Keratinocyte (primary cell): ENCODE measurements around the gene QSOX2.

Source experiments
- EZH2 ChIP-seq: IDR thresholded peaks from one replicate; pipeline ENCODE4 v1.6.1; 2012; ENCODE audit warnings: inconsistent platforms, mild to moderate bottlenecking, low read length, moderate library complexity
- TF ChIP-seq, protein P1 (sequence below), 3 experiments: IDR thresholded peaks in 1 of 3; conservative IDR thresholded peaks in 1 of 3; optimal IDR thresholded peaks in 1 of 3; 2 replicates in 2 of 3; 3 replicates in 1 of 3; pipeline versions ENCODE3 to v1.5.1; 2011; ENCODE audit warnings: low read length in 3 of 3, mild to moderate bottlenecking in 3 of 3, moderate library complexity in 2 of 3, control low read depth in 1 of 3, inconsistent platforms in 1 of 3; ENCODE audit not compliant: insufficient read depth in 2 of 3; ENCODE audit errors: extremely low read depth in 1 of 3

DNA sequence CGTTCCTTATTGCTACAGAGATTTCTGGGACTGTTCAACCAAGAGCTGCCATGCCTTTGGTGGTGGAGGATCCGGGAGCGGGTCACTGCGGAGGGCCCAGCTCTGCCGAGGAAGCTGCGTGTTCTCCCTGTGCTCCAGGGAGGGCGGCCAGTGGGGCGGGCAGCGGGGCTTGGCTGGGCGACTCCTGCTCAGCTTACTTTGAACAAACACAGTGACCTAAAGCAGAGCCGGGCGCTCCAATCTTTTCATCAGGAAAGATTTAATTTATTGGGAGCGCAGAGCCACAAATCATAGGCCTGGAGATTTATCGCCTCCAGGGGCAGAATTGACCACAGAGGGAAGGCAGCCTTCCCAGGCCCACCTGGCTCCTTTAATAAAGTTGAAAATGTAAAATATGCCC is 68.4 kb downstream of the QSOX2 start:
- TF ChIP-seq, protein P1, sequence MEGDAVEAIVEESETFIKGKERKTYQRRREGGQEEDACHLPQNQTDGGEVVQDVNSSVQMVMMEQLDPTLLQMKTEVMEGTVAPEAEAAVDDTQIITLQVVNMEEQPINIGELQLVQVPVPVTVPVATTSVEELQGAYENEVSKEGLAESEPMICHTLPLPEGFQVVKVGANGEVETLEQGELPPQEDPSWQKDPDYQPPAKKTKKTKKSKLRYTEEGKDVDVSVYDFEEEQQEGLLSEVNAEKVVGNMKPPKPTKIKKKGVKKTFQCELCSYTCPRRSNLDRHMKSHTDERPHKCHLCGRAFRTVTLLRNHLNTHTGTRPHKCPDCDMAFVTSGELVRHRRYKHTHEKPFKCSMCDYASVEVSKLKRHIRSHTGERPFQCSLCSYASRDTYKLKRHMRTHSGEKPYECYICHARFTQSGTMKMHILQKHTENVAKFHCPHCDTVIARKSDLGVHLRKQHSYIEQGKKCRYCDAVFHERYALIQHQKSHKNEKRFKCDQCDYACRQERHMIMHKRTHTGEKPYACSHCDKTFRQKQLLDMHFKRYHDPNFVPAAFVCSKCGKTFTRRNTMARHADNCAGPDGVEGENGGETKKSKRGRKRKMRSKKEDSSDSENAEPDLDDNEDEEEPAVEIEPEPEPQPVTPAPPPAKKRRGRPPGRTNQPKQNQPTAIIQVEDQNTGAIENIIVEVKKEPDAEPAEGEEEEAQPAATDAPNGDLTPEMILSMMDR (optimal IDR thresholded peaks at IDR 0.05 in 1 of 3, IDR thresholded peaks at IDR 0.05 in 1 of 3, conservative IDR thresholded peaks at IDR 0.05 in 1 of 3; ENCODE audit: extremely low read depth in 1 of 3, insufficient read depth in 2 of 3, low read length in 3 of 3) = no peak
- no peak for TF ChIP-seq EZH2
